H1 (cell line): ENCODE measurements around the gene LRP1. TPM values are rescaled to one million over a fixed set of nuclear protein-coding genes. Genes with fewer than 3 reads are reported as not detected.

ENCODE experiments used
- ASH2L ChIP-seq: fragments of 200-600, 300-600 bp; sonication (generic); IDR thresholded peaks from one replicate; pipeline ENCODE4 v1.7.1; 2017; ENCODE audit warnings: low read length
- BCL11A ChIP-seq, 2 experiments: IDR thresholded peaks; one replicate each; pipeline ENCODE4 v1.6.1; 2011; ENCODE audit warnings: low read depth in 2 of 2, low read length in 2 of 2, mild to moderate bottlenecking in 2 of 2
- CHD1 ChIP-seq: IDR thresholded peaks from 2 replicates; pipeline ENCODE4 v1.6.1; 2012; ENCODE audit warnings: low read depth, low read length, improper control_type of control experiment
- CREB1 ChIP-seq: IDR thresholded peaks from 2 replicates; pipeline ENCODE4 v1.6.1; 2012; ENCODE audit warnings: inconsistent platforms
- EP300 ChIP-seq, 2 experiments: IDR thresholded peaks; 1 replicate in 1 of 2; 2 replicates in 1 of 2; pipeline ENCODE4 v1.6.1; 2011 to 2012; ENCODE audit warnings: low read depth in 2 of 2, low read length in 2 of 2, mild to moderate bottlenecking in 2 of 2, borderline replicate concordance in 1 of 2, inconsistent platforms in 1 of 2, moderate library complexity in 1 of 2
- HDAC2 ChIP-seq, 2 experiments: fragments of 300-600 bp in 1 of 2; sonication (generic) in 1 of 2; IDR thresholded peaks; 2 replicates each; pipeline ENCODE4 v1.6.1; 2011 to 2012; ENCODE audit warnings: low read depth in 2 of 2, low read length in 2 of 2, mild to moderate bottlenecking in 2 of 2, moderate library complexity in 2 of 2, borderline replicate concordance in 1 of 2, inconsistent platforms in 1 of 2
- HDAC6 ChIP-seq: IDR thresholded peaks from one replicate; pipeline ENCODE4 v1.7.1; 2012; ENCODE audit warnings: low read depth, mild to moderate bottlenecking, inconsistent platforms, low read length, moderate library complexity
- JUND ChIP-seq: IDR thresholded peaks from 2 replicates; pipeline ENCODE4 v1.6.1; 2011; ENCODE audit warnings: mild to moderate bottlenecking, improper control_type of control experiment, low read length
- POLR2AphosphoS5 ChIP-seq: IDR thresholded peaks from 2 replicates; pipeline ENCODE4 v1.6.1; 2011; ENCODE audit warnings: low read depth, low read length
- POU5F1 ChIP-seq: IDR thresholded peaks from 2 replicates; pipeline ENCODE4 v1.6.1; 2011; ENCODE audit warnings: low read depth, mild to moderate bottlenecking, low read length, moderate library complexity
- RFX5 ChIP-seq: IDR thresholded peaks from 2 replicates; pipeline ENCODE4 v1.6.1; 2011; ENCODE audit warnings: low read depth, low read length, improper control_type of control experiment, borderline replicate concordance
- RNF2 ChIP-seq: fragments of 200-900, 300-1000 bp; sonication (generic); IDR thresholded peaks from 2 replicates; pipeline ENCODE4 v1.7.1; 2016; ENCODE audit warnings: borderline replicate concordance, low read depth, mild to moderate bottlenecking, antibody characterized with exemption, low read length; ENCODE audit not compliant: poor library complexity, severe bottlenecking; ENCODE audit errors: missing control alignments
- SIRT6 ChIP-seq: IDR thresholded peaks from one replicate; pipeline ENCODE4 v1.7.1; 2012; ENCODE audit warnings: low read length, inconsistent platforms
- SIX5 ChIP-seq: IDR thresholded peaks from 2 replicates; pipeline ENCODE4 v1.6.1; 2011; ENCODE audit warnings: mild to moderate bottlenecking, low read depth, low read length
- SP1 ChIP-seq: IDR thresholded peaks from 2 replicates; pipeline ENCODE4 v1.6.1; 2011; ENCODE audit warnings: low read depth, low read length
- SRF ChIP-seq: IDR thresholded peaks from 2 replicates; pipeline ENCODE4 v1.6.1; 2011; ENCODE audit warnings: mild to moderate bottlenecking, low read depth, low read length, moderate library complexity
- SUZ12 ChIP-seq: fragments of 200-600 bp; sonication (generic); IDR thresholded peaks from 2 replicates; pipeline ENCODE4 v1.6.1; 2012; ENCODE audit warnings: mild to moderate bottlenecking, inconsistent platforms, low read length, moderate library complexity, mixed read lengths
- TBP ChIP-seq: IDR thresholded peaks from 2 replicates; pipeline ENCODE4 v1.6.1; 2011; ENCODE audit warnings: low read depth, low read length, improper control_type of control experiment
- YY1 ChIP-seq: IDR thresholded peaks from 2 replicates; pipeline ENCODE4 v1.6.1; 2011; ENCODE audit warnings: low read depth, mild to moderate bottlenecking, low read length
- ZNF274 ChIP-seq: IDR thresholded peaks from 2 replicates; pipeline ENCODE4 v1.7.0; 2012; ENCODE audit warnings: low read length, borderline replicate concordance; ENCODE audit errors: extremely low read depth
- polyA plus RNA-seq, 7 experiments: library from polyadenylated mRNA; depleted of rRNA in 3 of 7; stranded (reverse) in 5 of 7; unstranded in 2 of 7; fragments of >200 nt in 5 of 7; fragments of 200-250 nt in 2 of 7; gene quantifications; 1 replicate in 5 of 7; 2 replicates in 1 of 7; 4 replicates in 1 of 7; pipeline versions ENCODE4 v1.2.1 to v1.2.3, GENCODE V29; 2011 to 2013; ENCODE audit warnings: missing spikeins in 2 of 7, mixed read lengths in 2 of 7
- total RNA-seq: library from RNA; stranded (reverse); fragmentation: NEBNext Ultra II Directional; extraction: Animal tissue kit (Norgen Biotek cat#: 25700); gene quantifications from 2 replicates; pipeline ENCODE4 v1.2.1, GENCODE V29; 2021
- TF ChIP-seq, protein P1 (sequence below), 3 experiments: IDR thresholded peaks; 1 replicate in 2 of 3; 2 replicates in 1 of 3; pipeline versions ENCODE4 v1.5.1 to v1.6.1; 2011; ENCODE audit warnings: low read length in 3 of 3, mild to moderate bottlenecking in 3 of 3, inconsistent platforms in 2 of 3, low read depth in 1 of 3, moderate library complexity in 1 of 3; ENCODE audit not compliant: insufficient read depth in 1 of 3; ENCODE audit errors: control extremely low read depth in 1 of 3
- TF ChIP-seq, protein P2 (sequence below): IDR thresholded peaks from 2 replicates; pipeline ENCODE4 v1.6.1; 2012; ENCODE audit warnings: inconsistent platforms

The LRP1 gene
- total and polyA plus RNA-seq, 2 of the 8 experiments (the other 6 are each of a cell fraction or from before 2014, with no cell fraction given), result 35.3 to 92.5 TPM

GRCh38 chr12:57213058-57213715 lies 84.9 kb downstream of the LRP1 start (continued):
- TF ChIP-seq ZNF274 (no peak), ASH2L (no peak), POLR2AphosphoS5 (no peak), YY1 (peak; percentile 19; the same call in 1 of the 2 replicates), SIRT6 (no peak), CHD1 (no peak), SIX5 (no peak), TBP (no peak), SP1 (no peak), SRF (no peak), HDAC6 (no peak), RFX5 (no peak), RNF2 (no peak), SUZ12 (no peak), HDAC2 (IDR thresholded peaks at IDR 0.05; ENCODE audit: borderline replicate concordance in 1 of 2, low read depth in 2 of 2, low read length in 2 of 2) (no peak), JUND (peak; percentile 44; the same call in 1 of the 2 replicates), EP300 (IDR thresholded peaks at IDR 0.05; ENCODE audit: borderline replicate concordance in 1 of 2, low read depth in 2 of 2, low read length in 2 of 2) (no peak), BCL11A (IDR thresholded peaks at IDR 0.05; ENCODE audit: low read depth in 2 of 2, low read length in 2 of 2) (no peak), POU5F1 (no peak), CREB1 (peak; percentile 24; the same call in 1 of the 2 replicates)
- TF ChIP-seq, protein P1, sequence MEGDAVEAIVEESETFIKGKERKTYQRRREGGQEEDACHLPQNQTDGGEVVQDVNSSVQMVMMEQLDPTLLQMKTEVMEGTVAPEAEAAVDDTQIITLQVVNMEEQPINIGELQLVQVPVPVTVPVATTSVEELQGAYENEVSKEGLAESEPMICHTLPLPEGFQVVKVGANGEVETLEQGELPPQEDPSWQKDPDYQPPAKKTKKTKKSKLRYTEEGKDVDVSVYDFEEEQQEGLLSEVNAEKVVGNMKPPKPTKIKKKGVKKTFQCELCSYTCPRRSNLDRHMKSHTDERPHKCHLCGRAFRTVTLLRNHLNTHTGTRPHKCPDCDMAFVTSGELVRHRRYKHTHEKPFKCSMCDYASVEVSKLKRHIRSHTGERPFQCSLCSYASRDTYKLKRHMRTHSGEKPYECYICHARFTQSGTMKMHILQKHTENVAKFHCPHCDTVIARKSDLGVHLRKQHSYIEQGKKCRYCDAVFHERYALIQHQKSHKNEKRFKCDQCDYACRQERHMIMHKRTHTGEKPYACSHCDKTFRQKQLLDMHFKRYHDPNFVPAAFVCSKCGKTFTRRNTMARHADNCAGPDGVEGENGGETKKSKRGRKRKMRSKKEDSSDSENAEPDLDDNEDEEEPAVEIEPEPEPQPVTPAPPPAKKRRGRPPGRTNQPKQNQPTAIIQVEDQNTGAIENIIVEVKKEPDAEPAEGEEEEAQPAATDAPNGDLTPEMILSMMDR (IDR thresholded peaks at IDR 0.05; ENCODE audit: control extremely low read depth in 1 of 3, insufficient read depth in 1 of 3, low read depth in 1 of 3, low read length in 3 of 3), result peak in 2 of 3 experiments; percentile 88 to 90; a peak in 3 of 4 replicates
- TF ChIP-seq, protein P2, sequence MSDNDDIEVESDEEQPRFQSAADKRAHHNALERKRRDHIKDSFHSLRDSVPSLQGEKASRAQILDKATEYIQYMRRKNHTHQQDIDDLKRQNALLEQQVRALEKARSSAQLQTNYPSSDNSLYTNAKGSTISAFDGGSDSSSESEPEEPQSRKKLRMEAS, result peak; percentile 90
